H1 (cell line): Measurements from ENCODE around the gene ANAPC1.

Experiments used
- HDAC2 ChIP-seq, 2 experiments: fragments of 300-600 bp in 1 of 2; sonication (generic) in 1 of 2; IDR thresholded peaks; 2 replicates each; pipeline ENCODE4 v1.6.1; 2011 to 2012; ENCODE audit warnings: low read depth in 2 of 2, low read length in 2 of 2, mild to moderate bottlenecking in 2 of 2, moderate library complexity in 2 of 2, borderline replicate concordance in 1 of 2, inconsistent platforms in 1 of 2
- PHF8 ChIP-seq: fragments of 200-600 bp; sonication (generic); conservative IDR thresholded peaks from 2 replicates; pipeline ENCODE4 v1.7.1; 2012; ENCODE audit warnings: low read depth, mild to moderate bottlenecking, inconsistent platforms, low read length, moderate library complexity
- POLR2A ChIP-seq, 2 experiments: IDR thresholded peaks; 1 replicate in 1 of 2; 2 replicates in 1 of 2; pipeline ENCODE4 v1.6.1; 2011; ENCODE audit warnings: low read depth in 2 of 2, low read length in 2 of 2, mild to moderate bottlenecking in 2 of 2; ENCODE audit errors: control extremely low read depth in 1 of 2
- POLR2AphosphoS5 ChIP-seq: IDR thresholded peaks from 2 replicates; pipeline ENCODE4 v1.6.1; 2011; ENCODE audit warnings: low read depth, low read length
- TAF1 ChIP-seq: IDR thresholded peaks from 2 replicates; pipeline ENCODE4 v1.6.1; 2011; ENCODE audit warnings: mild to moderate bottlenecking, low read depth, low read length
- TF ChIP-seq, protein P1 (sequence below): IDR thresholded peaks from 2 replicates; pipeline ENCODE4 v1.6.1; 2011; ENCODE audit warnings: low read length, improper control_type of control experiment
- TF ChIP-seq, protein P2 (sequence below), 3 experiments: IDR thresholded peaks; 1 replicate in 2 of 3; 2 replicates in 1 of 3; pipeline versions ENCODE4 v1.5.1 to v1.6.1; 2011; ENCODE audit warnings: low read length in 3 of 3, mild to moderate bottlenecking in 3 of 3, inconsistent platforms in 2 of 3, low read depth in 1 of 3, moderate library complexity in 1 of 3; ENCODE audit not compliant: insufficient read depth in 1 of 3; ENCODE audit errors: control extremely low read depth in 1 of 3

DNA sequence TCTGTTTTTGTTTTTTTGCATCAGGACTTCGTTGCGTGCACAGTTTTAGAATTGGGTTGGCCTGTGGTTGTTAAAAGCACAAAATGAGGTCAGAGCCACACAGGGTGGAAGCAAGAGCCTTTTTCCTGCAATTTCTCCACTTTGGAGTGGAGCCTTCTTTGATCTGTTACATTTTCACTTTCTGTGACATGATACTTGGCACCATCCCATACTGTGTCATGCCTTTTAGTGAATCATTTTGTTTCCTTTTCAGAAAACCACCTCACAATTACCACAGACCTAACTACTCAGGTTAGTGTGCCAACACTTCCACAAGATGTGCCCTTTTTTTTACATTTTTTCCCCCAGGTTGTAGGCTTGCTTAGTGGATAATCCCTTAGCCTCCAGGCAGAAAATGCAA, 46.9 kb upstream of the ANAPC1 start:
- TF ChIP-seq HDAC2 (IDR thresholded peaks at IDR 0.05; ENCODE audit: borderline replicate concordance in 1 of 2, low read depth in 2 of 2, low read length in 2 of 2): no peak
- TF ChIP-seq, protein P1, sequence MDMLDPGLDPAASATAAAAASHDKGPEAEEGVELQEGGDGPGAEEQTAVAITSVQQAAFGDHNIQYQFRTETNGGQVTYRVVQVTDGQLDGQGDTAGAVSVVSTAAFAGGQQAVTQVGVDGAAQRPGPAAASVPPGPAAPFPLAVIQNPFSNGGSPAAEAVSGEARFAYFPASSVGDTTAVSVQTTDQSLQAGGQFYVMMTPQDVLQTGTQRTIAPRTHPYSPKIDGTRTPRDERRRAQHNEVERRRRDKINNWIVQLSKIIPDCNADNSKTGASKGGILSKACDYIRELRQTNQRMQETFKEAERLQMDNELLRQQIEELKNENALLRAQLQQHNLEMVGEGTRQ: no peak
- TF ChIP-seq, protein P2, sequence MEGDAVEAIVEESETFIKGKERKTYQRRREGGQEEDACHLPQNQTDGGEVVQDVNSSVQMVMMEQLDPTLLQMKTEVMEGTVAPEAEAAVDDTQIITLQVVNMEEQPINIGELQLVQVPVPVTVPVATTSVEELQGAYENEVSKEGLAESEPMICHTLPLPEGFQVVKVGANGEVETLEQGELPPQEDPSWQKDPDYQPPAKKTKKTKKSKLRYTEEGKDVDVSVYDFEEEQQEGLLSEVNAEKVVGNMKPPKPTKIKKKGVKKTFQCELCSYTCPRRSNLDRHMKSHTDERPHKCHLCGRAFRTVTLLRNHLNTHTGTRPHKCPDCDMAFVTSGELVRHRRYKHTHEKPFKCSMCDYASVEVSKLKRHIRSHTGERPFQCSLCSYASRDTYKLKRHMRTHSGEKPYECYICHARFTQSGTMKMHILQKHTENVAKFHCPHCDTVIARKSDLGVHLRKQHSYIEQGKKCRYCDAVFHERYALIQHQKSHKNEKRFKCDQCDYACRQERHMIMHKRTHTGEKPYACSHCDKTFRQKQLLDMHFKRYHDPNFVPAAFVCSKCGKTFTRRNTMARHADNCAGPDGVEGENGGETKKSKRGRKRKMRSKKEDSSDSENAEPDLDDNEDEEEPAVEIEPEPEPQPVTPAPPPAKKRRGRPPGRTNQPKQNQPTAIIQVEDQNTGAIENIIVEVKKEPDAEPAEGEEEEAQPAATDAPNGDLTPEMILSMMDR (IDR thresholded peaks at IDR 0.05; ENCODE audit: control extremely low read depth in 1 of 3, insufficient read depth in 1 of 3, low read depth in 1 of 3, low read length in 3 of 3): no peak
- no peak for TF ChIP-seq PHF8
- TF ChIP-seq POLR2A (IDR thresholded peaks at IDR 0.05; ENCODE audit: control extremely low read depth in 1 of 2, low read depth in 2 of 2, low read length in 2 of 2): no peak
- TF ChIP-seq POLR2AphosphoS5: no peak
- no peak for TF ChIP-seq TAF1
